GM21423 (cell line): ENCODE data around the gene NXN.

Source experiments
- ATAC-seq: cut with Tn5 transposase; IDR thresholded peaks from one replicate; pipeline ENCODE4 v1.9.1; 2021; ENCODE audit warnings: mild to moderate bottlenecking, moderate library complexity; ENCODE audit not compliant: unreplicated experiment

NXN gene

DNA sequence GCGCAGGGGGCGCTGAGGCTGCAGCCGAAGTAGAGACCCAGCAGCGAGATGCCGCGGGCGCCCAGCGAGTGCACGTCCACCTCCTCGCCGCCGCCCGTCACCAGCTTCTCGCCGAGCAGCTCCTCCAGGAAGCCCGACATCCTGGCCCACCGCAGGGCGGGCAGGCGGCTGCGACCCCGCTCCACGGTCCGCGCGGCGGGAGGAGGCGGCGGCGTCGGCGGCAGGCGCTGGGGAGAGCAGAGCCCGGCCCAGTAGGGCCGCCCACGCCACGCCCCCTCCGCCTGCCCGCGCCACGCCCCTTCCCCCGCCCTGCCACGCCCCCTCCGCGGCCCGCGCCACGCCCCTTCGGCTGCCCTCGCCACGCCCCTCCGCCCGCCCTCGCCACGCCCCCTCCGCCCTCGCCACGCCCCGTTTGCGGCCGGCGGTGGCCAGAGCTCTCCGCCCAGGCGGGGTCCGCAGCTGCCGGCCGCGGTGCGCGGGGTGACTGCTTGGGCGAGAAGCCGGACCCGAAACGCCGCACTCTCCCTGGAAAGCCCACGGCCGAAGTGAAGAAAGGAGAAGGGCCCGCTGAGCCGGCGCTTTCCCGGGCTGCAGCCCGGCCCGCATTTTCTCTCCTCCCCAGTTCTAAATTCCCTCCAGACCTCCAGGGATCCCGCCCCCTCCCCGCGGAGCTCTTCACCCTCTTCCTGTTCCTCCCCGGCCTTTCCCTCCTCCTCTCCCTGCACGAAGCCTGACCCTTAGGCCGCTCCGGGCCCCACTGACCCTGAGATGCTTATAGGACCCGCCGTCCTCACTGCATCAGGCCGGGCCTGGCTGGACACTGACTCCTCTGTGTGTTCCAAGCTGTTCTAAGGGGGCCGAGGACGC lies at the start of gene NXN:
NXN (minus strand) TSS at position 238 of the 867 bp plus-strand sequence.
- peak; percentile 65 for ATAC-seq

DNA sequence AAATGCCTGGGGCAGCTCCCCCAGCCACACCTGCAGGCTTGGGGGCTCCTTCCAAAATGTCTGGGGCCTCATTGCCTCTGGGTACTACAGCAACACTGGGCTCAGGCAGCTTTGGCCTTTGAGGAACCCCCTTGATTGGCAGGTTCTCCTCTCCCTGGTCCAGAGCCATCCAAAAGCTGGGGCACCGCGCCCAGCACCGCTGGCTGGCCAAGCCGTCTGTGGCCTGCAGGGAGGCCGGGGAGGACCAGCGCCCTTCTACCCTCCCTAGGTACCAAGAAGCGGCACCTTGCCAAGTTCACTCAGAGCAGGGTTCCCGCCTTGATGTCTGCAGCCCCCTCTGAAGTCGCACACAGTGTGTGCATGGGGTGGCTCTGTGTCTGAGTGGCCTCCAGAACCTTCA lies 47.5 kb upstream of the NXN start:
- no peak for ATAC-seq

DNA sequence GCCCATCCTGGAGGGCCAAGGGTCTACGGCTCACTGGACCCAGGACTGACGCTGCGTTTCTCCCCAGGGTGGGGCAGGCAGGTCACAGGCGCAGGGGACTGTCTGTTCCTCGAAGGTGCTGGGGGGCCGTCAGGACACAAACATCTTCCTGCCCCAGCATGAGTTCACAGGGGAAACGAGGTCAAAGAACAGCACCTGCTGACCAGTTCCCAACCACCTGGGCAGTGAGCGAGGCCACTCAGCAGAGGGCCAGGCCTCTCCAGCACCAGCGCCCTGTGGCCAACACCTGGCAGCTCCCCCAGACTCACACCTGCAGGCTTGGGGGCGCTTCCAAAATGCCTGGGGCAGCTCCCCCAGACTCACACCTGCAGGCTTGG lies 47.0 kb upstream of the NXN start:
- no peak for ATAC-seq

- ATAC-seq = no peak
Measured at GRCh38 chr17:1025733-1026598, 46.4 kb upstream of the NXN start.

GRCh38 chr17:1024076-1024475 lies 44.5 kb upstream of the NXN start:
- no peak for ATAC-seq

DNA sequence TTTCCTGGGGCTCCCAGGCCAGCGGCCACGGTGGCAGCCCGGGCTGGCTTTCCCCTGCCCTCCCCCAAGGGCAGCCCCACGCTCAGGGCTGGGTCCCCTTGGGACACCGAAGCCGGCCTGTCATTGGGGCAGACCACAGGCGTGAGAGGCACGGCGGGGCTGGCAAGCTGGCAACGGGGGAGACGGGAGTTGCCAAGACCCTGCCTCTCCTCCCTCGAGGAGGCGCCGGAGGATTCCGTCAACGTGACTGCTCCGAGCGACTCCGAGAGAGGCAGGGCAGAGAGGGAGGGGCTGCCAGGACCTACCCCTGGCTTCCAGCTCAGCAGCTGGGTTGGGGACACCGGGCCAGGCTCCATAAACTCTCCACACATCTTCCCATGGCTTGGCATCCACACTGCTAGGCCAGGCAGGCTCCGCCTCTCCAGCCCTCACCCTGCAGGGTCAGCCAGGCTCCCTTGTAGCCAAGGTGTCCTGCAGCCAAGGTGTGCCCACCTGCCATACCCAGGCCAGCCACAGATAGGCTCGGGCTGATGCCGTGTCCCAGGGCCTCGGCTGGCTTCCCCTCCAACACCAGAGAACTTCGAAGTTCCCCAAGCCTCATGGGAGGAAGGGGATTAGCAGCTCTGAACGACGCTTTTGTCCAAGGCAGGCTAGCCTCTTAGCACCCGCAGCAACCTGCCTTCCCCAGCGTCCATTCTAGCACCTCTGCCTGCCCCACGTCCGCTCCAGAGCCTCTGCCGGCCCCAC lies 42.9 kb upstream of the NXN start:
- no peak for ATAC-seq

DNA sequence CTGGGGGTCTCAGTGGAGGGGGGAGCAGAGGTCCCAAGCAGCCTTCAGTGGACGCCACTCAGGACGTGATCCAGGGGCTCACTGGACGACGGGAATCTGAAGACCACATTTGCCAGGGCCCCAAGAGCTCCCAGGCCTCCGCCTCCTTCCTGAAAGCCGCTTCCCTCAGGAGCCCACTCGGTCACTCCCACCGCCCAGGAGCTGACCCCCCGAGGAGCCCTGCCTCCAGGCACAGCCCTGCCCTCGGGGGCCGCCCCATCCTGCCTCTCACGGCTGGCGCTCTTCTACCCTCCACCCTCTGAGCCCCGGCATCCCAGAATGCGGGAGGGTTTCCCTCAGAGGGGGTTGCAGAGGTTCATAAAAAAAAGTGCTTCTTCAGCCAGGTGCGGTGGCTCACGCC lies 41.6 kb upstream of the NXN start:
- ATAC-seq = no peak

DNA sequence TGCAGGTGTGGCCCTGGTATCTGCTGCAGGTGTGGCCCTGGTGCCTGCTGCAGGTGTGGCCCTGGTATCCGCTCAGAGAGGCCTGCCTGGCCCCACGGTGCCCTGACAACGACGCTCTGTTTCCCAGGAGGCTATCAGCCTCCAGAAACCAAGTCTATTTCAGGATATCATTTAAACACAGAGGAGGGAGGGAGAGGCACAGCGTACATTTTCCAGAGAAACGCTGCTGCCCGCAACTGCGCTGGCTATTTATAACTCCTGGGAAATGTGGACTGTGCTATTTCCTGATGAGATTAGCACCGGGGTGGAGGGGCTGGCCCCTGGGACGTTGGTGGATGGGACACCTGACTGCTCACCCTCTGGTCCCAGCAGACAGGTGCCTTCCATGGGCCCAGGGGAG lies 39.9 kb upstream of the NXN start:
- ATAC-seq = no peak

- ATAC-seq = no peak
Measured at GRCh38 chr17:1018547-1018946, 39.0 kb upstream of the NXN start.

DNA sequence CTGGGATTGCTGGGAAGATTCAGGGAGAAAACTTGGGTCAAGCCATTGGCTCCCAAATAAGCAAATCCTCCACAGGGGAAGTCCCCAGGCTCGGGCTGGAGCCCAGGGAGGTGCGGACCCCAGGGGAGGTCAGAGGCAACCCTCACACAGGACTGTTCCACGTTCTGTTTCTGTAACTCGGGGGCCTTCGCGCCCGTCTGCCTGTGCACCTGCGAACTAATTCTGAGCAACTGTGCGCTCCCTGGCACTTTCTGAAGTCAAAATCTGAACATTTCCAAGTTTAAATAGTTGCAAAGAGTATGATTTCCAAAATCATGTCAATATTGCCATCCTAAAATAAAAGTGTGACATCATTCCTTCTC lies 34.1 kb upstream of the NXN start:
- ATAC-seq = no peak

DNA sequence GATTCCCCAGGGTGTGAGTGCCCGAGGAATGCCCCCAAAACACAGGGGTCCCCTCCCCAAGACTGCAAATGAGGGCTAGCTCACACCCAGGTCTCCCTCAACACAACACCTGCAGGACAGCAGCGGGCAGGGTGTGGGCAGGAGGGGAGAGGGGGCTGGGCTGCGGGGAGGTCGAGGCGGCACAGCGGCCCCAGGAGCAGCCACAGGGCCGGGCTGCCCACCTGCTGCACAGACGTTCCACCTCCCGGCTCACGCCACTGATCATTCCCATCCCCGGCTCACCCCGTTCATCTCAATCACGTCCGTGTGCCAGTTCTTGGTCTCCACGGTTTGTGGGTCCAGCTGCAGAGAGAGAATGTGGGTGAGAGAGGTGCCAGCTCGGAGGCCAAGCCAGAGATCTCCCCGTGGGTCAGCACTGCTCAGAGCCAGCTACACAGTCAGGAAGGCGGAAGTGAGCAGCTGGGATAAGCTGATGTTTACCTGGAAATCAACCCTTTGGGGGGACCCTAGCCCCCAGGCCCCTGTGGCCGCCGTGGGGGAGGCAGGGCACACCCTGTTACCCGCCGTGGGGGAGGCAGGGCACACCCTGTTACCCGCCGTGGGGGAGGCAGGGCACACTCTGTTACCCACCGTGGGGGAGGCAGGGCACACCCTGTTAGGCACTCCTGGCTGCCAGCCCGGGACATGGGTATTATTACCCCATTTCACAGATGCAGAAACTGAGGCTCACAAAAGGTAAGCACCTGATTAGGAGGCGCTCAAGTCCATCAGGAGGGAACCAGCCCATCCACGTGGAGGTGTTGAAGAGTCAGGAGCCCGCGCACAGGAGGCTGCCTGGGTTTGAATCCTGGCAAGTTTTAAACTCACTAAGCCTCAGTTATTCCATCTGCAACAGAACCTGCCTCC lies 33.5 kb upstream of the NXN start:
- no peak for ATAC-seq

- ATAC-seq = no peak
Measured at GRCh38 chr17:1011760-1012735, 32.5 kb upstream of the NXN start.

DNA sequence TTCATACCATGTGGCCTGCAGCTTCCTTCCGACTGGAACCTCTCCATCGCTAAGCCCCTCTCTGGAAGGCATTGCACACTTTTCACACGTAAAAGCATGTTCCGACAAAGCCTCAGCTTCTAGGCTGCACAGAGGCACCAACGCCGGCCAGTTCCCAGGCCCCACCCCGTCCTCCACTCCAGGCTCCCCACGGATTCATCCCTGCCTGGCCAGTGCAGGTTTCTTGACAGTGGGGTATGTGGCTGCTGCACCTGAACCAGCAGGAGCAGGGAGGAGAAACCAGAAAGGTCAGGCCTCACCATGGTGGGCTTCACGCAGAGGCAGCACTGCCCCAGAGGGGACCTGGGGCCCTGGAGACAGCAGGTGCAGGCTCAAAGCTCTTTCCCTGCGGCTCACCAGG lies 31.6 kb upstream of the NXN start:
- no peak for ATAC-seq

DNA sequence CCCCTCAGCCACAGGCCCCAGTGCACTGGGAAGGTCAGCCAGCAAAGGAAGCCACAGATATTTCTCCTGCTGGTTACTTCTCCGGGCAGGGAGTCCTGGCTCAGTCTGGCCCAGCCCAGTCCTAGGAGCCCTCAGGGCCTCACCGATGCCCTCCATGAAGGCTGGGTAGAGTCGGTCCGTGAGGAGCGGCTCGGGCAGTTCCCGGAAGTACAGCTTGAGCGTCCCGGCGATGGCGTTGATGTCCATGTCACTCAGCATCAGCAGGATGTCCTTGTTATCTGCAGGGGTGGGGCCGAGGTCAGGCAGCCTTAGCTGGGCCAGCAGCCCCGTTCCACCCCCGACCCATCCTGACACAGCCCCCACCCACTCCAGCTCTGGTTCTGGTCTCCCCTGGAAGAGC lies 31.0 kb upstream of the NXN start:
- no peak for ATAC-seq

DNA sequence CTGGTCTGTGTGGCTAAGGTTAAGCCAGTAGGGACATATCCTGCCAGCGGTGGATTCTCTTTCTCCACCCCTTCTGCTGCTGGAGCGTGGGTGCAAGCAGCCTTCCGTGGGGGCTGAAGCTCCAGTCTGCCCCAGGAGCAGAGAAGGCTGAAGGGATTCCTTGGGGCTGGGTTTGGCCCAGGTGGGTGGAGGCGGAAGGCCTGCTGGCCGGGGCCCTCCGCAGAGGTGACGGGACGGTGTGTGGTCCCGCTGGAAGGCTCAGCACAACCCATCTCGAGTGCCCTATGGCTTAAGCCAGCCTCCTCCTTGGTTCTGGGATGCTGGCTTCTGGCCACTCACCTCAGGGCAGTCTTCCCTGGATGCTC lies 30.5 kb upstream of the NXN start:
- ATAC-seq = no peak

DNA sequence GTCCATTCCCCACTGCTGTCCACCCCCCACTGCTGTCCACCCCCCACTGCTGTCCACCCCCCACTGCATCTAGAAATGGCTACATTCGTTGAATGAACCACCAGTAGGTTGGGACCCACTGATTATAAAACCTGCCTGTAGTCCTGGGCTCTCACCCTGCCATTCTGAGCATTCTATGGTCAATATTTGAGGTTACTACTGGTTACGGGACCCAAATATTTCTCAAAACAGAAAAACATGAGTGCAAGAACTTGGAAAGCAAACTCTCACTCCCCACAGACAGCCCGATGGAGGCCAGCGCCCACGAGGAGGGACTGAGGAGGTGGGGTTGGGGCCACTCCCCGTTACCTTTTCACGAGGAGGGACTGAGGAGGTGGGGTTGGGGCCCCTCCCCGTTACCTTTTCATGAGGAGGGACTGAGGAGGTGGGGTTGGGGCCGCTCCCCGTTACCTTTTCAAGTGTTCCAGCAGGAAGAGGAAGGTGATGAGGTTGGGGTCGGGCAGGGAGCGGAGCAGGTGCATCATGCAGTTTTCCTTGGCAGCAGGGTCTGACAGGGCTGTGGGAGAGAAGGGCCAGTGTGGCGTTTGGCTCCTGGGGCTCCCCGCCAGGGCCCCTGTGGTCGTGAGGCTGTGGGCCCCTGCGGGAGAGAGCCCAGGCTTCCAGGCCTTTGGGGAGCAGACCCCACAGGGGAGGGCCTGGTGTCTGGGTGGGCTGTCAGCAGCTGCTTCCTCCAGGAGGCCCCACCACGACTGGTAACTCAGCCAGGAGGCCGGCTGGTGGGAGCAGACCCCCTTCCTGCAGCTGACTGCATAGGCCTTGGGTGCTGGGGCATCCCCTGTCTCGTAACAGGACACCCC lies 29.9 kb upstream of the NXN start:
- ATAC-seq = no peak

- no peak for ATAC-seq
Measured at GRCh38 chr17:1008008-1008761, 28.6 kb upstream of the NXN start.
